Right lobe of liver (tissue), 6 donors: Measurements from ENCODE around the gene HMGCR. TPM values are rescaled to one million over a fixed set of nuclear protein-coding genes. Genes with fewer than 3 reads are reported as not detected.
"Not testable (repeated sequence)": the region's sequence is repeated elsewhere in the genome, so short reads cannot be mapped to it uniquely, and the experiment has no call there.

Source experiments
- ATAC-seq, 4 donors: fragments of 200-7000 bp; cut with Tn5 transposase; one replicate each; pipeline ENCODE4 v1.9.1; 2020; ENCODE audit warnings: mild to moderate bottlenecking in 4 of 4, moderate library complexity in 4 of 4
- DNase-seq, 3 donors: peaks; one replicate each; pipeline ENCODE4 v3.0.0-alpha.2; 2020
- H3K27ac ChIP-seq, 3 donors: fragments of 200-600 bp; one replicate each; pipeline ENCODE4 v1.8.0; 2022
- H3K27me3 ChIP-seq, 2 donors: fragments of 200-600 bp; one replicate each; pipeline ENCODE4 v1.8.0; 2022
- H3K36me3 ChIP-seq, 4 donors: fragments of 200-600 bp; sonication (generic) in 1 of 4; one replicate each; pipeline versions ENCODE4 v1.5.1 to v1.8.0; 2017 to 2022; ENCODE audit warnings: control low read depth in 1 of 4
- H3K4me1 ChIP-seq, 4 donors: fragments of 200-600 bp; sonication (generic) in 1 of 4; one replicate each; pipeline versions ENCODE4 v1.5.1 to v1.8.0; 2017 to 2022; ENCODE audit warnings: control low read depth in 1 of 4
- H3K4me3 ChIP-seq, 3 donors: fragments of 200-600 bp; one replicate each; pipeline ENCODE4 v1.8.0; 2022
- H3K9me3 ChIP-seq, 4 donors: fragments of 200-600 bp; sonication (generic) in 1 of 4; one replicate each; pipeline versions ENCODE4 v1.5.1 to v1.8.0; 2017 to 2022; ENCODE audit warnings: control low read depth in 1 of 4
- POLR2A ChIP-seq: fragments of 450-650 bp; IDR thresholded peaks from one replicate; pipeline ENCODE4 v1.6.1; 2017; ENCODE audit warnings: antibody characterized with exemption, mild to moderate bottlenecking
- WGBS: methylation state at CpG from one replicate; pipeline ENCODE4 v1.1.6; 2018; ENCODE audit warnings: low coverage, low lambda C conversion rate; ENCODE audit not compliant: insufficient coverage; ENCODE audit errors: missing lambda C conversion rate; 5-methylcytosine and 5-hydroxymethylcytosine counted together
- intact Hi-C, 2 donors: fragments of 100-400 bp; cut with DNase I; formaldehyde crosslinking; loops; one replicate each; pipeline versions ENCODE4 v1.11.2 to v1.14.1; 2022
- long read RNA-seq: library from polyadenylated mRNA; unstranded; transcript quantifications from one replicate; pipeline ENCODE4 v2.0.0, GENCODE V29; 2019
- total RNA-seq, 6 experiments: library from RNA; depleted of rRNA in 2 of 6; stranded (reverse); fragments of >200 nt in 2 of 6; fragmentation: NEBNext Ultra II Directional in 3 of 6; extraction: Animal tissue kit (Norgen Biotek cat#: 25700) in 3 of 6; gene quantifications; one replicate each; pipeline versions ENCODE4 v1.1.0 to v1.2.4, GENCODE V29; 2016 to 2023
- TF ChIP-seq, protein P1 (sequence below), 4 donors: fragments of 200-600 bp in 3 of 4; fragments of 450-650 bp in 1 of 4; IDR thresholded peaks; one replicate each; pipeline versions ENCODE4 v1.5.1 to v1.8.0; 2016 to 2022; ENCODE audit warnings: antibody characterized with exemption in 4 of 4, mild to moderate bottlenecking in 2 of 4
- donor health status: DM: no; HTN: yes; CAD: no.
- donor health status: DM: no; HTN: no; CAD: no.
- donor health status: DM: no; HTN: no; CAD: no.
- donor health status: DM: no; HTN: yes; CAD: no.
- donor health status: DM: no; HTN: yes; CAD: no.

The HMGCR gene
- total RNA-seq = 10 to 100 TPM in 5 of 6 experiments, 1 to 10 TPM in 1; 9.6 to 89.6 (median 22.2) TPM
- long read RNA-seq, partial matches to known transcripts = 1 of 2 reads
- long read RNA-seq, other reads (novel, unspliced or antisense) = 0 of 2 reads

GRCh38 chr5:75336615-75337336 is at the start of gene HMGCR:
TSS of gene HMGCR (plus strand) at chr5:75337220. CDS start at chr5:75342606, 5,386 bp downstream.
- peak; percentile 99 to 100 (median 99) for DNase-seq
- peak; percentile 93 to 99 (median 96) for ATAC-seq
- Histone ChIP-seq H3K27me3 (no peaks in the 10 kb centered on the region), H3K4me3 (peak within 1 kb of the TSS; percentile 84 to 86 (median 85)), H3K36me3 (no peaks in the 10 kb centered on the region), H3K27ac (peak within 1 kb of the TSS; percentile 94 to 95 (median 95)), H3K9me3 (no peaks in the 10 kb centered on the region), H3K4me1 (peaks cover 0 to 12% (median 5%) of the 10 kb centered on the region in 4 donors)
- under 1% methylated on average over 28 of the region's 56 CpGs for WGBS
- TF ChIP-seq, protein P1, sequence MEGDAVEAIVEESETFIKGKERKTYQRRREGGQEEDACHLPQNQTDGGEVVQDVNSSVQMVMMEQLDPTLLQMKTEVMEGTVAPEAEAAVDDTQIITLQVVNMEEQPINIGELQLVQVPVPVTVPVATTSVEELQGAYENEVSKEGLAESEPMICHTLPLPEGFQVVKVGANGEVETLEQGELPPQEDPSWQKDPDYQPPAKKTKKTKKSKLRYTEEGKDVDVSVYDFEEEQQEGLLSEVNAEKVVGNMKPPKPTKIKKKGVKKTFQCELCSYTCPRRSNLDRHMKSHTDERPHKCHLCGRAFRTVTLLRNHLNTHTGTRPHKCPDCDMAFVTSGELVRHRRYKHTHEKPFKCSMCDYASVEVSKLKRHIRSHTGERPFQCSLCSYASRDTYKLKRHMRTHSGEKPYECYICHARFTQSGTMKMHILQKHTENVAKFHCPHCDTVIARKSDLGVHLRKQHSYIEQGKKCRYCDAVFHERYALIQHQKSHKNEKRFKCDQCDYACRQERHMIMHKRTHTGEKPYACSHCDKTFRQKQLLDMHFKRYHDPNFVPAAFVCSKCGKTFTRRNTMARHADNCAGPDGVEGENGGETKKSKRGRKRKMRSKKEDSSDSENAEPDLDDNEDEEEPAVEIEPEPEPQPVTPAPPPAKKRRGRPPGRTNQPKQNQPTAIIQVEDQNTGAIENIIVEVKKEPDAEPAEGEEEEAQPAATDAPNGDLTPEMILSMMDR (IDR thresholded peaks at IDR 0.05) = peak in 1 of 4 donors; percentile 31
- peak; percentile 90 for TF ChIP-seq POLR2A
- intact Hi-C loops = no loop called here

GRCh38 chr5:75291844-75292243 is 45.2 kb upstream of the HMGCR start:
- H3K9me3 ChIP-seq, H3K27me3 ChIP-seq, H3K36me3 ChIP-seq, intact Hi-C loops, H3K4me3 ChIP-seq, ATAC-seq, H3K4me1 ChIP-seq, H3K27ac ChIP-seq: not testable (repeated sequence)
- WGBS = 20% methylated on average over 2 of the region's 3 CpGs
- DNase-seq = peak in 1 of 3 donors; percentile 54

DNA sequence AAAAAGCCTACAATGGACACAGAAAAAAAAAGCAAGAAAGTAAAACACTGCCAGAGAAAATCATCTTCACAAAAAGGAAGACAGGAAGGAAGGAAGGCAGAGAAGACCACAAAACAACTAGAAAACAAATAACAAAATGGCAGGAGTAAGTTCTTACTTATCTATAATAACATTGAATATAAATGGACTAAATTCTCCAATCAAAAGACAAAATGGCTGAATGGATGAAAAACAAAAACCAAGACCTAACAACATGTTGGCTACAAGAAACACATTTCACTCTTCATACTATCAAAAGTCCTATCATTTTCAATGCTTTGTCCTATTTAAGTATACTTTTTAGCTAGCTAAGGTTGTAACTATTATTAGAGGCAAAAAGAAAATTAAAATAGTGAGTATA is 36.9 kb upstream of the HMGCR start:
- H3K36me3 ChIP-seq = no peaks in the 10 kb centered on the region
- H3K27ac ChIP-seq = no peak overlapping the region
- TF ChIP-seq, protein P1 (IDR thresholded peaks at IDR 0.05) = no peak
- TF ChIP-seq POLR2A = no peak
- DNase-seq (no peak), ATAC-seq (no peak)
- H3K9me3 ChIP-seq = no peaks in the 10 kb centered on the region
- H3K27me3 ChIP-seq = no peaks in the 10 kb centered on the region
- intact Hi-C loops = no loop called here
- H3K4me1 ChIP-seq = no peaks in the 10 kb centered on the region
- H3K4me3 ChIP-seq = no peak overlapping the region

DNA sequence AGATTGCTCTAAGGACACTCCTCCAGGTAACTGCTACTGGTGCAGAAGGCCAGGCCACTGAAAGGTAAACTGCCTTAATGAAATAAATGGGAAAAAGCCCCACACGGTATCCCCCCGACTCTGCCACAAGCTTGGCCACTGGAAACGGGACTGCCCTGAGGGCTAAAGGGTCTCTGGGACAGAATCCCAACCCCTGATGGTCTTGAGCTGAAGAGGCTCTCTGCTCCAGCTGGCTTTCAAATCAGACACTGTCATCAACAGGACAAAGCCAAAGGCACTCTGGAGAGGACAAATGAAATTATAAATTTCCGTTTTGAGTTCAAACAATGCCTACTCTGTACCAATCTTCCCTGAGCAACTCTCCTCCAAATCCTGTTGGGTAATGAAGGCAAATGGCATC is 33.6 kb upstream of the HMGCR start:
- no peaks in the 10 kb centered on the region for H3K9me3 ChIP-seq
- H3K27me3 ChIP-seq = no peaks in the 10 kb centered on the region
- no peak for TF ChIP-seq POLR2A
- TF ChIP-seq, protein P1 (IDR thresholded peaks at IDR 0.05) = no peak
- H3K36me3 ChIP-seq = no peaks in the 10 kb centered on the region
- ATAC-seq = no peak
- no peak for DNase-seq
- no peak overlapping the region for H3K27ac ChIP-seq
- H3K4me3 ChIP-seq = no peak overlapping the region
- no peaks in the 10 kb centered on the region for H3K4me1 ChIP-seq
- WGBS = 63% methylated on average over 1 of the region's 4 CpGs
- intact Hi-C loops = no loop called here

GRCh38 chr5:75304486-75304885 is 32.5 kb upstream of the HMGCR start:
- H3K9me3 ChIP-seq, H3K36me3 ChIP-seq, ATAC-seq, H3K4me3 ChIP-seq, DNase-seq, H3K4me1 ChIP-seq, intact Hi-C loops, H3K27ac ChIP-seq, H3K27me3 ChIP-seq: not testable (repeated sequence)
- 80% methylated on average over 7 of the region's 11 CpGs for WGBS
